ENCODE measurements around the gene CD8B.
"Not testable (repeated sequence)": the region's sequence is repeated elsewhere in the genome, so short reads cannot be mapped to it uniquely, and the experiment has no call there.

Gene CD8B

GRCh38 chr2:86861628-86862379, at the start of gene CD8B:
CD8B (minus strand) TSS chr2:86861886; CDS start chr2:86861865, 21 bp downstream.
- DNase-seq: not testable (repeated sequence)

GRCh38 chr2:86905868-86906267, 44.2 kb upstream of the CD8B start:
- not testable (repeated sequence) for DNase-seq

- DNase-seq: not testable (repeated sequence)
These were observed 39.0 kb upstream of the CD8B start for GRCh38 chr2:86900687-86901086.

- DNase-seq: not testable (repeated sequence)
These were observed 24.3 kb upstream of the CD8B start for GRCh38 chr2:86886026-86886425.

- DNase-seq: not testable (repeated sequence)
These were observed 21.2 kb upstream of the CD8B start for GRCh38 chr2:86882865-86883264.

- not testable (repeated sequence) for DNase-seq
These were observed 20.5 kb upstream of the CD8B start for GRCh38 chr2:86882118-86882665.

GRCh38 chr2:86878986-86879385, 17.3 kb upstream of the CD8B start:
- DNase-seq: not testable (repeated sequence)

- DNase-seq: not testable (repeated sequence)
These were observed 9.3 kb upstream of the CD8B start for GRCh38 chr2:86870941-86871340.

GRCh38 chr2:86868895-86869468, 7.3 kb upstream of the CD8B start:
- DNase-seq: not testable (repeated sequence)

- DNase-seq: not testable (repeated sequence)
These were observed 656 bp upstream of the CD8B start for GRCh38 chr2:86862380-86862703.

- not testable (repeated sequence) for DNase-seq
These were observed 511 bp downstream of the CD8B start for GRCh38 chr2:86861175-86861574.

- DNase-seq: not testable (repeated sequence)
These were observed 1.1 kb downstream of the CD8B start for GRCh38 chr2:86860573-86860972.

- not testable (repeated sequence) for DNase-seq
These were observed 4.0 kb downstream of the CD8B start for GRCh38 chr2:86857688-86858087.

- not testable (repeated sequence) for DNase-seq
These were observed 5.2 kb downstream of the CD8B start for GRCh38 chr2:86856498-86856897.

- peak; percentile 49 for DNase-seq
These were observed 5.7 kb downstream of the CD8B start for GRCh38 chr2:86855981-86856380.

- DNase-seq: not testable (repeated sequence)
These were observed 10.1 kb downstream of the CD8B start for GRCh38 chr2:86851581-86851980.

GRCh38 chr2:86842607-86843234, 19.0 kb downstream of the CD8B start:
- not testable (repeated sequence) for DNase-seq

- DNase-seq: not testable (repeated sequence)
These were observed 20.4 kb downstream of the CD8B start for GRCh38 chr2:86841330-86841729.

GRCh38 chr2:86839871-86840548, 21.7 kb downstream of the CD8B start:
- DNase-seq: not testable (repeated sequence)

GRCh38 chr2:86839455-86839854, 22.2 kb downstream of the CD8B start:
- not testable (repeated sequence) for DNase-seq

- not testable (repeated sequence) for DNase-seq
These were observed 24.0 kb downstream of the CD8B start for GRCh38 chr2:86837714-86838113.

GRCh38 chr2:86836915-86837695, 24.6 kb downstream of the CD8B start:
- peak; percentile 77 for DNase-seq
